GM18505 (cell line): ENCODE measurements around the gene KCNH6.

ENCODE experiments used
- ATAC-seq: cut with Tn5 transposase; IDR thresholded peaks from one replicate; pipeline ENCODE4 v1.9.1; 2021; ENCODE audit not compliant: unreplicated experiment
- POLR2A ChIP-seq: IDR thresholded peaks from 4 replicates; pipeline ENCODE4 v1.6.1; 2011; ENCODE audit warnings: borderline replicate concordance; ENCODE audit not compliant: insufficient read depth, insufficient read length; ENCODE audit errors: extremely low read depth

The KCNH6 gene

GRCh38 chr17:63512896-63513644, 10.1 kb upstream of the KCNH6 start:
- no peak for TF ChIP-seq POLR2A
- no peak for ATAC-seq

GRCh38 chr17:63514477-63514876, 8.7 kb upstream of the KCNH6 start:
- no peak for TF ChIP-seq POLR2A
- no peak for ATAC-seq

GRCh38 chr17:63514974-63515373, 8.2 kb upstream of the KCNH6 start:
- ATAC-seq: no peak
- TF ChIP-seq POLR2A: no peak

GRCh38 chr17:63515426-63515825, 7.7 kb upstream of the KCNH6 start:
- no peak for TF ChIP-seq POLR2A
- no peak for ATAC-seq

GRCh38 chr17:63516910-63517824, 6.0 kb upstream of the KCNH6 start:
- no peak for TF ChIP-seq POLR2A
- no peak for ATAC-seq

- no peak for TF ChIP-seq POLR2A
- no peak for ATAC-seq
Measured at GRCh38 chr17:63517825-63518534, 5.2 kb upstream of the KCNH6 start.

- ATAC-seq: no peak
- TF ChIP-seq POLR2A: no peak
Measured at GRCh38 chr17:63519116-63519881, 3.9 kb upstream of the KCNH6 start.

GRCh38 chr17:63519972-63520882, 2.9 kb upstream of the KCNH6 start:
- TF ChIP-seq POLR2A: no peak
- no peak for ATAC-seq

- TF ChIP-seq POLR2A: no peak
- no peak for ATAC-seq
Measured at GRCh38 chr17:63524051-63524450, 893 bp downstream of the KCNH6 start.

GRCh38 chr17:63525190-63525946, 2.2 kb downstream of the KCNH6 start:
- no peak for ATAC-seq
- TF ChIP-seq POLR2A: no peak

- TF ChIP-seq POLR2A: no peak
- no peak for ATAC-seq
Measured at GRCh38 chr17:63526861-63527260, 3.7 kb downstream of the KCNH6 start.

- ATAC-seq: no peak
Measured at GRCh38 chr17:63528183-63528582, 5.0 kb downstream of the KCNH6 start.

More at GRCh38 chr17:63528183-63528582, 5.0 kb downstream of the KCNH6 start:
- TF ChIP-seq POLR2A: no peak
